GM15510 (cell line): ENCODE measurements around the gene TFDP1.

Source experiments
- POLR2A ChIP-seq: IDR thresholded peaks from 3 replicates; pipeline ENCODE4 v1.6.1; 2011; ENCODE audit warnings: borderline replicate concordance; ENCODE audit not compliant: insufficient read length; ENCODE audit errors: extremely low read depth

Gene TFDP1

GRCh38 chr13:113652404-113653263 is 68.1 kb downstream of the TFDP1 start:
- no peak for TF ChIP-seq POLR2A

GRCh38 chr13:113653264-113654174 is 69.0 kb downstream of the TFDP1 start:
- no peak for TF ChIP-seq POLR2A

GRCh38 chr13:113654175-113654560 is 69.6 kb downstream of the TFDP1 start:
- no peak for TF ChIP-seq POLR2A

- TF ChIP-seq POLR2A, result no peak
These were observed 70.2 kb downstream of the TFDP1 start for GRCh38 chr13:113654591-113655345.

GRCh38 chr13:113655346-113656002 is 70.9 kb downstream of the TFDP1 start:
- no peak for TF ChIP-seq POLR2A

GRCh38 chr13:113656003-113656588 is 71.5 kb downstream of the TFDP1 start:
- TF ChIP-seq POLR2A, result no peak

GRCh38 chr13:113656831-113657671 is 72.5 kb downstream of the TFDP1 start:
- TF ChIP-seq POLR2A, result no peak

- no peak for TF ChIP-seq POLR2A
These were observed 73.5 kb downstream of the TFDP1 start, which contains the start of gene ATP4B for GRCh38 chr13:113657851-113658741. Gene ATP4B (minus strand): TSS chr13:113658198. CDS start chr13:113658144, 54 bp downstream.

GRCh38 chr13:113658836-113659235 is 74.3 kb downstream of the TFDP1 start:
- no peak for TF ChIP-seq POLR2A

- no peak for TF ChIP-seq POLR2A
These were observed 74.8 kb downstream of the TFDP1 start for GRCh38 chr13:113659337-113659736.

- TF ChIP-seq POLR2A, result no peak
These were observed 75.5 kb downstream of the TFDP1 start for GRCh38 chr13:113660066-113660465.

- no peak for TF ChIP-seq POLR2A
These were observed 77.0 kb downstream of the TFDP1 start for GRCh38 chr13:113661509-113661908.
